GM13977 (cell line): ENCODE measurements around the gene MET.

Source experiments
- DNase-seq: peaks from one replicate; pipeline ENCODE4 v3.0.0; 2012; ENCODE audit warnings: low spot score
- in situ Hi-C: fragments of 300-500 bp; cut with MboI; formaldehyde crosslinking; loops from one replicate; pipeline ENCODE4 v1.12.0; 2022; ENCODE audit warnings: low sequenced_read_pairs, low pct_unique_long_range_greater_than_20kb, mixed read lengths, inconsistent platforms; ENCODE audit not compliant: unreplicated experiment
- TF ChIP-seq, protein P1 (sequence below): IDR thresholded peaks from 2 replicates; pipeline ENCODE4 v1.5.1; 2012; ENCODE audit warnings: mild to moderate bottlenecking, control low read depth; ENCODE audit not compliant: insufficient read depth; ENCODE audit errors: extremely low read depth, missing control alignments

The MET gene

DNA sequence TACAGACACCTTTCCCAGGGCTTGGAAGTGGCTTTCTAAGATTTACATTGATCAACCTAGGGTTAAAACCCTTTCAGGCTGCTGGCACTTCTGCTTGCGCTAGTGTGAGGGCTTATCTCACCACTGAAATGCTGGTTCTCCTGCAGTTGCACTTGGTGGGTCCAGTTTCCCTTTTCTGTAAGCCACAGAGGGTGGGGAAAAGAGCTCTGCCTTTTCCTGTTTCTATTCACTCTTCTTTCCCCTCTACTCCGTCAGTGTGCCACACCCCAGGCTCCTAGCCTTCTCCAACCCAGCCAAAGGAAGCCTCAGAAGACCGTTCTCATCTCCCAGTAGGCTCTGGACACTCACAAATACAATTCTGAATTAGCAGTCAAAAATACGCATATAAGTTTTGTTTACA is 171.4 kb downstream of the MET start:
- DNase-seq: no peak
- in situ Hi-C loops: no loop called here
- TF ChIP-seq, protein P1, sequence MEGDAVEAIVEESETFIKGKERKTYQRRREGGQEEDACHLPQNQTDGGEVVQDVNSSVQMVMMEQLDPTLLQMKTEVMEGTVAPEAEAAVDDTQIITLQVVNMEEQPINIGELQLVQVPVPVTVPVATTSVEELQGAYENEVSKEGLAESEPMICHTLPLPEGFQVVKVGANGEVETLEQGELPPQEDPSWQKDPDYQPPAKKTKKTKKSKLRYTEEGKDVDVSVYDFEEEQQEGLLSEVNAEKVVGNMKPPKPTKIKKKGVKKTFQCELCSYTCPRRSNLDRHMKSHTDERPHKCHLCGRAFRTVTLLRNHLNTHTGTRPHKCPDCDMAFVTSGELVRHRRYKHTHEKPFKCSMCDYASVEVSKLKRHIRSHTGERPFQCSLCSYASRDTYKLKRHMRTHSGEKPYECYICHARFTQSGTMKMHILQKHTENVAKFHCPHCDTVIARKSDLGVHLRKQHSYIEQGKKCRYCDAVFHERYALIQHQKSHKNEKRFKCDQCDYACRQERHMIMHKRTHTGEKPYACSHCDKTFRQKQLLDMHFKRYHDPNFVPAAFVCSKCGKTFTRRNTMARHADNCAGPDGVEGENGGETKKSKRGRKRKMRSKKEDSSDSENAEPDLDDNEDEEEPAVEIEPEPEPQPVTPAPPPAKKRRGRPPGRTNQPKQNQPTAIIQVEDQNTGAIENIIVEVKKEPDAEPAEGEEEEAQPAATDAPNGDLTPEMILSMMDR: no peak
